Hepatocyte (in vitro differentiated cells): ENCODE data around the gene LDLRAD4. TPM values are rescaled to one million over a fixed set of nuclear protein-coding genes. Genes with fewer than 3 reads are reported as not detected.

Experiments
- DNase-seq: peaks from one replicate; pipeline ENCODE4 v3.0.0-alpha.2; 2016; ENCODE audit warnings: low spot score
- H2AFZ ChIP-seq: fragments of 200-600 bp; sonication (generic); 2 replicates; pipeline ENCODE4 v1.6.0; 2016; ENCODE audit warnings: antibody characterized with exemption, mild to moderate bottlenecking
- H3K27ac ChIP-seq: fragments of 200-600 bp; sonication (generic); 2 replicates; pipeline ENCODE4 v1.5.1; 2016; ENCODE audit warnings: mild to moderate bottlenecking
- H3K27me3 ChIP-seq: fragments of 200-600 bp; sonication (generic); 2 replicates; pipeline ENCODE4 v1.6.1; 2016
- H3K36me3 ChIP-seq: fragments of 200-600 bp; sonication (generic); replicated peaks from 2 replicates; pipeline ENCODE4 v1.5.1; 2016; ENCODE audit warnings: low read depth; ENCODE audit not compliant: insufficient read depth
- H3K4me1 ChIP-seq: fragments of 200-600 bp; sonication (generic); 2 replicates; pipeline ENCODE4 v1.5.1; 2016; ENCODE audit warnings: mild to moderate bottlenecking, moderate library complexity; ENCODE audit not compliant: insufficient read depth
- H3K4me2 ChIP-seq: fragments of 200-600 bp; sonication (generic); 2 replicates; pipeline ENCODE4 v1.6.0; 2016
- H3K4me3 ChIP-seq: fragments of 200-600 bp; sonication (generic); 2 replicates; pipeline ENCODE4 v1.5.1; 2016; ENCODE audit warnings: mild to moderate bottlenecking
- H3K79me2 ChIP-seq: fragments of 200-600 bp; sonication (generic); 2 replicates; pipeline ENCODE4 v1.6.0; 2017; ENCODE audit warnings: mild to moderate bottlenecking
- H3K9me2 ChIP-seq: fragments of 200-600 bp; sonication (generic); replicated peaks from 2 replicates; pipeline ENCODE4 v1.6.0; 2017; ENCODE audit warnings: mild to moderate bottlenecking; ENCODE audit not compliant: insufficient read depth
- H3K9me3 ChIP-seq: fragments of 200-600 bp; sonication (generic); 2 replicates; pipeline ENCODE4 v1.5.1; 2016; ENCODE audit warnings: low read depth, mild to moderate bottlenecking
- H4K20me1 ChIP-seq: fragments of 200-600 bp; sonication (generic); 2 replicates; pipeline ENCODE4 v1.6.0; 2016; ENCODE audit warnings: mild to moderate bottlenecking; ENCODE audit not compliant: insufficient read depth, poor library complexity, severe bottlenecking
- EZH2 ChIP-seq: fragments of 200-600 bp; sonication (generic); IDR thresholded peaks from 2 replicates; pipeline ENCODE4 v1.6.1; 2016; ENCODE audit warnings: antibody characterized with exemption, mild to moderate bottlenecking, borderline replicate concordance
- EZH2phosphoT487 ChIP-seq: fragments of 200-600 bp; sonication (generic); IDR thresholded peaks from one replicate; pipeline ENCODE4 v1.6.1; 2018; ENCODE audit warnings: antibody characterized with exemption, mild to moderate bottlenecking, low read depth, moderate library complexity; ENCODE audit not compliant: unreplicated experiment, severe bottlenecking
- WGBS: methylation state at CpG from one replicate; pipeline ENCODE4 v1.1.6; 2016; ENCODE audit warnings: low lambda C conversion rate; ENCODE audit errors: missing lambda C conversion rate; 5-methylcytosine and 5-hydroxymethylcytosine counted together
- polyA plus RNA-seq: library from polyadenylated mRNA; unstranded; fragments of >200 nt; fragmentation: Nextera tagmentation; extraction: Ambion mirVana; gene quantifications from 2 replicates; pipeline ENCODE4 v1.2.1, GENCODE V29; 2016
- total RNA-seq: library from RNA; depleted of rRNA; stranded (reverse); fragments of >200 nt; gene quantifications from 2 replicates; pipeline ENCODE4 v1.2.3, GENCODE V29; 2014
- TF ChIP-seq, protein P1 (sequence below): fragments of 200-600 bp; sonication (generic); IDR thresholded peaks from 2 replicates; pipeline ENCODE4 v1.5.1; 2016; ENCODE audit warnings: antibody characterized with exemption, mild to moderate bottlenecking; ENCODE audit not compliant: poor library complexity

Gene LDLRAD4
- total and polyA plus RNA-seq, 2 experiments from 2014 or later, result 15.1 to 29.0 TPM

DNA sequence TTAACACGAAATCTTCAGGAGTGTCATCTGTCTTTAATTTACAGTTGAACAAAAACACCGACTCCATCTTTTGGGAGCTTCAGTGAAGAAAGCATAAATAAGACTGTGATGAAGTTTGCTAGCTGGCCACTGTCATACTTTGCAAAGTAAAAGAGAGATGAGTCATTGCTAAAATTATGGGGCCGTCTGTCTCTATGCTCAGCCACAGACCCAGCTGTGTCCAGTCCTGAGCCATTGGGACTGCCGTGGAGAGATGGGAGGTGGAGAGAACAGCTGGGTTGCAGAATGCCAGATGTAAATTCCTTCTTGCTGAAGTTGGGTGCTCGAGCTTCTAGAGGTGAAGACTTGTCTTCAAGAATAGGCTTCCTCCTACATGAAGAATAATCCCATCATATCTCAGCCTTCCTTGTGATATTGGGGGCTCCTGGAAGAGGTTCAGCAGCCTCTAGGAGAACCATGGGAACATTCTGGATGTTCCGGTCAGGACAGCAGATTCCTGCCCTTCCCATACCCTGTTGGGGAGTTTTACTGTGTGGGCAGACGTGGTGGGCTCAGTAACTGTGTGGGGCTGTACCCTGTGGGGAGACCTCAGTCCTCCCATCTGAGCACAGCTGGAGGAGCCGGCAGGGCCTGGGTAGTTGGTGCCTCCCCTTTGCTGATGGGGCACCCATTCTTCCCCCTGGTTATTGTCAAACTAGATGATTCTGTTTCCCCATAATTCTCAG is 71.1 kb downstream of the LDLRAD4 start:
- no peaks in the 10 kb centered on the region for H3K9me3 ChIP-seq
- H2AFZ ChIP-seq, result no peak overlapping the region
- TF ChIP-seq, protein P1, sequence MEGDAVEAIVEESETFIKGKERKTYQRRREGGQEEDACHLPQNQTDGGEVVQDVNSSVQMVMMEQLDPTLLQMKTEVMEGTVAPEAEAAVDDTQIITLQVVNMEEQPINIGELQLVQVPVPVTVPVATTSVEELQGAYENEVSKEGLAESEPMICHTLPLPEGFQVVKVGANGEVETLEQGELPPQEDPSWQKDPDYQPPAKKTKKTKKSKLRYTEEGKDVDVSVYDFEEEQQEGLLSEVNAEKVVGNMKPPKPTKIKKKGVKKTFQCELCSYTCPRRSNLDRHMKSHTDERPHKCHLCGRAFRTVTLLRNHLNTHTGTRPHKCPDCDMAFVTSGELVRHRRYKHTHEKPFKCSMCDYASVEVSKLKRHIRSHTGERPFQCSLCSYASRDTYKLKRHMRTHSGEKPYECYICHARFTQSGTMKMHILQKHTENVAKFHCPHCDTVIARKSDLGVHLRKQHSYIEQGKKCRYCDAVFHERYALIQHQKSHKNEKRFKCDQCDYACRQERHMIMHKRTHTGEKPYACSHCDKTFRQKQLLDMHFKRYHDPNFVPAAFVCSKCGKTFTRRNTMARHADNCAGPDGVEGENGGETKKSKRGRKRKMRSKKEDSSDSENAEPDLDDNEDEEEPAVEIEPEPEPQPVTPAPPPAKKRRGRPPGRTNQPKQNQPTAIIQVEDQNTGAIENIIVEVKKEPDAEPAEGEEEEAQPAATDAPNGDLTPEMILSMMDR, result no peak
- no peak for TF ChIP-seq EZH2phosphoT487
- no peak for TF ChIP-seq EZH2
- H3K4me3 ChIP-seq, result no peak overlapping the region
- H3K4me2 ChIP-seq, result no peak overlapping the region
- 78% methylated on average over 8 of the region's 8 CpGs for WGBS
- no peak for DNase-seq
- H3K27ac ChIP-seq, result no peak overlapping the region
- H3K36me3 ChIP-seq, result no peaks in the 10 kb centered on the region
- H3K4me1 ChIP-seq, result no peaks in the 10 kb centered on the region
- H3K27me3 ChIP-seq, result no peaks in the 10 kb centered on the region
- H3K79me2 ChIP-seq, result no peaks in the 10 kb centered on the region
- no peaks in the 10 kb centered on the region for H4K20me1 ChIP-seq
- no peaks in the 10 kb centered on the region for H3K9me2 ChIP-seq

DNA sequence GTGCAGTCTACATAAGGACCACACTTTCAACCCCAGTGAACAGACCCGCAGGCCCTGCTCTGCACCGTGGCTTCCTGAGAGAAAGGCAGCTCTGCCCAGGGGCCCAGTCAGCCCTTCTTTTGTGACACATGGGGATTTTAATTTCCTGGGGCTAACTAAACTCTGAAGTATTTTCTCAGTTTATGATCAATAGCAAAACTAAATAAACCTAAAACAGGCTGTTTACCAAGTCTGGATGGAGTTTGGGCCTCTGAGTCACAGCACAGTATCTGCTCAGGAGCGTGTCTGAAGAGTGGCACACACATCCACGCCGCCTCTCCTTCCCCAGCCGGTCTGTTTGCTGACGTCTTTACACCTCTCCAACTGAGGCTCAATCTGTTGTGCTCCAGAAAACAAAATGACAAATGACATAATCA is 72.3 kb downstream of the LDLRAD4 start:
- Histone ChIP-seq H3K9me2 (no peaks in the 10 kb centered on the region), H3K4me1 (no peaks in the 10 kb centered on the region), H3K27me3 (no peaks in the 10 kb centered on the region), H3K79me2 (no peaks in the 10 kb centered on the region), H3K4me3 (no peak overlapping the region), H2AFZ (no peak overlapping the region), H4K20me1 (no peaks in the 10 kb centered on the region), H3K9me3 (no peaks in the 10 kb centered on the region), H3K36me3 (no peaks in the 10 kb centered on the region), H3K4me2 (no peak overlapping the region), H3K27ac (no peak overlapping the region)
- TF ChIP-seq EZH2phosphoT487 (no peak), EZH2 (no peak)
- TF ChIP-seq, protein P1, result no peak
- no peak for DNase-seq
- WGBS, result 67% methylated on average over 7 of the region's 7 CpGs

DNA sequence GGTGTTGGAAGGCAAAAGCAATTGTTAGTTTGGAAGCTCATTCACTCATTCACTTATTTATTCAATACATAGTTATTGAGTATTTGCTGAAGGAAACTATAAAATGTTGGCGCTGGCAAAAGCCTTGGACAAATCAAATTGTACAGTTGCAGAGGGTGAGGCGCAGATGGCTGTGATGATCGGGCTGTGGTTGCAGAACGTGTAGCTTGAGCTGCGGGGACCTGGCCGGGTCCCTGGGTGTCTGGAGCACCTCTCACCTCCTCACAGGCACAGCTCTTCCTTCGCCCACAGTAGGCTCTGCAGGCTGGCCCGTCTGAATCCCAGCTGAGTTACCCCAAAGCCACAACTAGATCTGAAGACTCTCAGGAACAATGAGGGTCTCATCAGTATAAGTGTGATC is 72.7 kb downstream of the LDLRAD4 start:
- no peak overlapping the region for H2AFZ ChIP-seq
- H3K9me3 ChIP-seq, result no peaks in the 10 kb centered on the region
- H3K4me1 ChIP-seq, result no peaks in the 10 kb centered on the region
- 94% methylated on average over 8 of the region's 8 CpGs for WGBS
- H3K27ac ChIP-seq, result no peak overlapping the region
- no peaks in the 10 kb centered on the region for H3K27me3 ChIP-seq
- no peaks in the 10 kb centered on the region for H4K20me1 ChIP-seq
- H3K36me3 ChIP-seq, result no peaks in the 10 kb centered on the region
- TF ChIP-seq, protein P1, result no peak
- no peak for TF ChIP-seq EZH2
- TF ChIP-seq EZH2phosphoT487, result no peak
- no peak overlapping the region for H3K4me3 ChIP-seq
- no peaks in the 10 kb centered on the region for H3K9me2 ChIP-seq
- no peak overlapping the region for H3K4me2 ChIP-seq
- no peaks in the 10 kb centered on the region for H3K79me2 ChIP-seq
- no peak for DNase-seq
